GM18867 (cell line): ENCODE data around the gene CEP104.
"Not testable (repeated sequence)": the region's sequence is repeated elsewhere in the genome, so short reads cannot be mapped to it uniquely, and the experiment has no call there.

ENCODE experiments used
- ATAC-seq: cut with Tn5 transposase; IDR thresholded peaks from one replicate; pipeline ENCODE4 v1.9.1; 2021; ENCODE audit warnings: mild to moderate bottlenecking, moderate library complexity; ENCODE audit not compliant: unreplicated experiment

Gene CEP104

GRCh38 chr1:3803905-3804626, 52.9 kb downstream of the CEP104 start:
- ATAC-seq, result no peak

- not testable (repeated sequence) for ATAC-seq
Measured at GRCh38 chr1:3800795-3801194, 56.2 kb downstream of the CEP104 start.

GRCh38 chr1:3799976-3800685, 56.9 kb downstream of the CEP104 start:
- ATAC-seq, result no peak

GRCh38 chr1:3796215-3797061, 60.6 kb downstream of the CEP104 start, which contains the start of gene LRRC47:
Gene LRRC47, minus strand, starts transcription at chr1:3796498. Its CDS starts 22 bp downstream, at chr1:3796476.
- ATAC-seq, result peak; percentile 95

- no peak for ATAC-seq
Measured at GRCh38 chr1:3795453-3796214, 61.4 kb downstream of the CEP104 start.

GRCh38 chr1:3790952-3791351, 66.1 kb downstream of the CEP104 start:
- ATAC-seq, result no peak

- ATAC-seq, result no peak
Measured at GRCh38 chr1:3790500-3790923, 66.5 kb downstream of the CEP104 start.

- ATAC-seq, result no peak
Measured at GRCh38 chr1:3789421-3790300, 67.3 kb downstream of the CEP104 start.

- ATAC-seq, result no peak
Measured at GRCh38 chr1:3788756-3789420, 68.1 kb downstream of the CEP104 start.

GRCh38 chr1:3787745-3788605, 69.0 kb downstream of the CEP104 start:
- ATAC-seq, result no peak

- ATAC-seq, result no peak
Measured at GRCh38 chr1:3787349-3787715, 69.7 kb downstream of the CEP104 start.

GRCh38 chr1:3786468-3787348, 70.3 kb downstream of the CEP104 start:
- ATAC-seq, result no peak

GRCh38 chr1:3785456-3786157, 71.4 kb downstream of the CEP104 start:
- no peak for ATAC-seq

- ATAC-seq, result no peak
Measured at GRCh38 chr1:3785045-3785444, 72.0 kb downstream of the CEP104 start.

GRCh38 chr1:3783651-3784474, 73.1 kb downstream of the CEP104 start:
- ATAC-seq, result no peak

- ATAC-seq, result no peak
Measured at GRCh38 chr1:3780901-3781300, 76.1 kb downstream of the CEP104 start.
